ENCODE data around the gene GNAT3.

DNA sequence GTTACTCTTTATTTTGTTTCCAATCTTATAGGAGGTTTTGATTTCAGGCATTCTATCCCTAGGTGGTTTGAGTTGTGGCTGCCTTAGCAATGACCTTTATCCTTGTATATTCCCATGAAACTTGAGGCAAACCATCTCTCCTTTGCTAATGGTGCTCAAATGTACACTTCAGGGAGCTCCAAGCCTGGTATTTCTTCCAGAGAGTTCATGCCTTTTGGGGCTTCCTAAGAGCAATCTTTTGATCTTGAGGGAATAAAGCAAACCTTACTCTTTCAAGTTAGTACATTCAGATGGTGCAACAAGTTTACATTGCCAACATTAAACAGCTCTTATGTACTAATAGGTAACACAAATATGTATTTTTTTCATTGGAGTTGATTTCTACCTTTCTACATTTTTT, 3.4 kb upstream of the GNAT3 start:
- TF ChIP-seq POLR2A (IDR thresholded peaks at IDR 0.05), result no peak
- TF ChIP-seq, protein P1, sequence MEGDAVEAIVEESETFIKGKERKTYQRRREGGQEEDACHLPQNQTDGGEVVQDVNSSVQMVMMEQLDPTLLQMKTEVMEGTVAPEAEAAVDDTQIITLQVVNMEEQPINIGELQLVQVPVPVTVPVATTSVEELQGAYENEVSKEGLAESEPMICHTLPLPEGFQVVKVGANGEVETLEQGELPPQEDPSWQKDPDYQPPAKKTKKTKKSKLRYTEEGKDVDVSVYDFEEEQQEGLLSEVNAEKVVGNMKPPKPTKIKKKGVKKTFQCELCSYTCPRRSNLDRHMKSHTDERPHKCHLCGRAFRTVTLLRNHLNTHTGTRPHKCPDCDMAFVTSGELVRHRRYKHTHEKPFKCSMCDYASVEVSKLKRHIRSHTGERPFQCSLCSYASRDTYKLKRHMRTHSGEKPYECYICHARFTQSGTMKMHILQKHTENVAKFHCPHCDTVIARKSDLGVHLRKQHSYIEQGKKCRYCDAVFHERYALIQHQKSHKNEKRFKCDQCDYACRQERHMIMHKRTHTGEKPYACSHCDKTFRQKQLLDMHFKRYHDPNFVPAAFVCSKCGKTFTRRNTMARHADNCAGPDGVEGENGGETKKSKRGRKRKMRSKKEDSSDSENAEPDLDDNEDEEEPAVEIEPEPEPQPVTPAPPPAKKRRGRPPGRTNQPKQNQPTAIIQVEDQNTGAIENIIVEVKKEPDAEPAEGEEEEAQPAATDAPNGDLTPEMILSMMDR (IDR thresholded peaks at IDR 0.05), result no peak

Data from Peyer's patch (tissue), 4 donors.